SU-DHL-6 (cell line): ENCODE data around the gene ABCF1.
A peak's percentile ranks its signal among the peaks of the same experiment; 100 is the strongest.

Experiments
- H2AFZ ChIP-seq: fragments of 200-600 bp; sonication (generic); 2 replicates; pipeline ENCODE4 v1.6.1; 2014; ENCODE audit warnings: low read depth, mild to moderate bottlenecking, moderate library complexity, mixed read lengths, antibody characterized with exemption, low read length; ENCODE audit not compliant: severe bottlenecking
- H3F3A ChIP-seq: fragments of 200-600 bp; shearing (Covaris generic); 2 replicates; pipeline ENCODE4 v1.6.0; 2016; ENCODE audit warnings: antibody characterized with exemption, mild to moderate bottlenecking; ENCODE audit not compliant: insufficient read depth
- H3K27ac ChIP-seq: fragments of 200-600 bp; sonication (generic); 2 replicates; pipeline ENCODE4 v1.5.1; 2016; ENCODE audit warnings: low read depth, mild to moderate bottlenecking, low read length, moderate library complexity, mixed read lengths
- H3K27me3 ChIP-seq: fragments of 200-600 bp; sonication (generic), shearing (Covaris generic); 2 replicates; pipeline ENCODE4 v1.6.0; 2014; ENCODE audit warnings: mild to moderate bottlenecking, low read length
- H3K36me3 ChIP-seq: fragments of 200-600 bp; sonication (generic); 2 replicates; pipeline ENCODE4 v1.6.1; 2014; ENCODE audit warnings: mild to moderate bottlenecking, low read length, mixed read lengths
- H3K4me2 ChIP-seq: fragments of 300-600, 200-600 bp; shearing (Covaris generic), sonication (generic); 2 replicates; pipeline ENCODE4 v1.6.0; 2014; ENCODE audit warnings: low read length, low read depth, mild to moderate bottlenecking; ENCODE audit not compliant: poor library complexity, severe bottlenecking
- H3K4me3 ChIP-seq: fragments of 200-600 bp; sonication (generic); 2 replicates; pipeline ENCODE4 v1.5.1; 2014; ENCODE audit warnings: antibody characterized with exemption, low read length, mild to moderate bottlenecking, mixed read lengths; ENCODE audit not compliant: insufficient read depth, poor library complexity, severe bottlenecking
- H3K79me2 ChIP-seq: fragments of 200-600 bp; sonication (generic); 2 replicates; pipeline ENCODE4 v1.6.1; 2014; ENCODE audit warnings: mild to moderate bottlenecking, low read length, moderate library complexity; ENCODE audit not compliant: insufficient read depth
- H3K9ac ChIP-seq: fragments of 200-600 bp; sonication (generic); 2 replicates; pipeline ENCODE4 v1.7.0; 2014; ENCODE audit warnings: mild to moderate bottlenecking, low read length
- H3K9me2 ChIP-seq: fragments of 200-600 bp; sonication (generic); replicated peaks from 2 replicates; pipeline ENCODE4 v1.6.1; 2014; ENCODE audit warnings: low read length; ENCODE audit not compliant: insufficient read depth
- H3K9me3 ChIP-seq: fragments of 200-600 bp; sonication (generic); 2 replicates; pipeline ENCODE4 v1.6.1; 2014; ENCODE audit warnings: low read length, mixed read lengths; ENCODE audit not compliant: insufficient read depth
- H4K20me1 ChIP-seq: fragments of 200-600 bp; sonication (generic); 2 replicates; pipeline ENCODE4 v1.6.1; 2014; ENCODE audit warnings: low read depth, mild to moderate bottlenecking, antibody characterized with exemption, low read length, moderate library complexity, mixed read lengths
- CTCF ChIP-seq: fragments of 200-600 bp; sonication (generic); IDR thresholded peaks from one replicate; pipeline ENCODE4 v1.5.1; 2017; ENCODE audit warnings: antibody characterized with exemption, mild to moderate bottlenecking, low read length, moderate library complexity; ENCODE audit not compliant: insufficient read depth, poor library complexity, severe bottlenecking
- EZH2phosphoT487 ChIP-seq: fragments of 200-600 bp; sonication (generic), shearing (Covaris generic); conservative IDR thresholded peaks from 2 replicates; pipeline ENCODE4 v1.6.1; 2018; ENCODE audit warnings: mild to moderate bottlenecking, antibody characterized with exemption, low read length, moderate library complexity, mixed read lengths

Gene ABCF1

GRCh38 chr6:30544666-30545272, 26.5 kb upstream of the ABCF1 start:
- H3K79me2 ChIP-seq: no peaks in the 10 kb centered on the region
- no peaks in the 10 kb centered on the region for H3K27me3 ChIP-seq
- peak; percentile 94 for TF ChIP-seq CTCF
- TF ChIP-seq EZH2phosphoT487: no peak
- no peaks in the 10 kb centered on the region for H3K9me2 ChIP-seq
- no peaks in the 10 kb centered on the region for H3K9me3 ChIP-seq
- no peak overlapping the region for H3K9ac ChIP-seq
- H3K27ac ChIP-seq: no peak overlapping the region
- H3K4me3 ChIP-seq: no peak overlapping the region
- no peaks in the 10 kb centered on the region for H4K20me1 ChIP-seq
- H3K36me3 ChIP-seq: no peaks in the 10 kb centered on the region; the same call in 1 of the 2 replicates
- H3F3A ChIP-seq: peaks cover 40% of the 10 kb centered on the region
- H2AFZ ChIP-seq: no peak overlapping the region
- H3K4me2 ChIP-seq: no peak overlapping the region

GRCh38 chr6:30547454-30547853, 23.8 kb upstream of the ABCF1 start:
- TF ChIP-seq EZH2phosphoT487 (no peak), CTCF (no peak)
- Histone ChIP-seq H3K4me2 (no peak overlapping the region), H3K36me3 (peaks cover 10% of the 10 kb centered on the region; the same call in 1 of the 2 replicates), H3K27me3 (no peaks in the 10 kb centered on the region), H3K9me2 (no peaks in the 10 kb centered on the region), H3F3A (peaks cover 28% of the 10 kb centered on the region), H3K9me3 (no peaks in the 10 kb centered on the region), H3K4me3 (no peak overlapping the region), H4K20me1 (no peaks in the 10 kb centered on the region), H3K27ac (no peak overlapping the region), H3K9ac (no peak overlapping the region), H2AFZ (no peak overlapping the region), H3K79me2 (no peaks in the 10 kb centered on the region)

GRCh38 chr6:30548375-30548774, 22.9 kb upstream of the ABCF1 start:
- H3K27ac ChIP-seq: no peak overlapping the region
- peaks cover 19% of the 10 kb centered on the region for H3F3A ChIP-seq
- no peak overlapping the region for H3K9ac ChIP-seq
- no peaks in the 10 kb centered on the region for H3K27me3 ChIP-seq
- no peak overlapping the region for H2AFZ ChIP-seq
- H3K9me3 ChIP-seq: no peaks in the 10 kb centered on the region
- H3K79me2 ChIP-seq: no peaks in the 10 kb centered on the region
- no peak overlapping the region for H3K4me2 ChIP-seq
- no peak for TF ChIP-seq EZH2phosphoT487
- no peak for TF ChIP-seq CTCF
- H3K4me3 ChIP-seq: no peak overlapping the region
- H3K9me2 ChIP-seq: no peaks in the 10 kb centered on the region
- no peaks in the 10 kb centered on the region for H4K20me1 ChIP-seq
- H3K36me3 ChIP-seq: peaks cover 10% of the 10 kb centered on the region; the same call in 1 of the 2 replicates
